ENCODE data around the gene CPN2. TPM values are rescaled to one million over a fixed set of nuclear protein-coding genes. Genes with fewer than 3 reads are reported as not detected.
A peak's percentile ranks its signal among the peaks of the same experiment; 100 is the strongest.

The CPN2 gene
- total and polyA plus RNA-seq, 2 of the 13 experiments (the other 11 are each of a cell fraction or from before 2014, with no cell fraction given): 26.7 to 27.7 TPM

GRCh38 chr3:194351080-194351672 lies at the start of gene CPN2 (continued):
- TF ChIP-seq ZNF777 (CRISPR knock-in tag; IDR thresholded peaks at IDR 0.05): no peak
- TF ChIP-seq ZMAT3 (CRISPR knock-in tag; conservative IDR thresholded peaks at IDR 0.05): no peak
- no peak for TF ChIP-seq NFIB (CRISPR knock-in tag; IDR thresholded peaks at IDR 0.05; ENCODE audit: borderline replicate concordance)
- TF ChIP-seq, protein P1, sequence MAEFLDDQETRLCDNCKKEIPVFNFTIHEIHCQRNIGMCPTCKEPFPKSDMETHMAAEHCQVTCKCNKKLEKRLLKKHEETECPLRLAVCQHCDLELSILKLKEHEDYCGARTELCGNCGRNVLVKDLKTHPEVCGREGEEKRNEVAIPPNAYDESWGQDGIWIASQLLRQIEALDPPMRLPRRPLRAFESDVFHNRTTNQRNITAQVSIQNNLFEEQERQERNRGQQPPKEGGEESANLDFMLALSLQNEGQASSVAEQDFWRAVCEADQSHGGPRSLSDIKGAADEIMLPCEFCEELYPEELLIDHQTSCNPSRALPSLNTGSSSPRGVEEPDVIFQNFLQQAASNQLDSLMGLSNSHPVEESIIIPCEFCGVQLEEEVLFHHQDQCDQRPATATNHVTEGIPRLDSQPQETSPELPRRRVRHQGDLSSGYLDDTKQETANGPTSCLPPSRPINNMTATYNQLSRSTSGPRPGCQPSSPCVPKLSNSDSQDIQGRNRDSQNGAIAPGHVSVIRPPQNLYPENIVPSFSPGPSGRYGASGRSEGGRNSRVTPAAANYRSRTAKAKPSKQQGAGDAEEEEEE (CRISPR knock-in tag; IDR thresholded peaks at IDR 0.05; ENCODE audit: borderline replicate concordance): no peak
- TF ChIP-seq, protein P2, sequence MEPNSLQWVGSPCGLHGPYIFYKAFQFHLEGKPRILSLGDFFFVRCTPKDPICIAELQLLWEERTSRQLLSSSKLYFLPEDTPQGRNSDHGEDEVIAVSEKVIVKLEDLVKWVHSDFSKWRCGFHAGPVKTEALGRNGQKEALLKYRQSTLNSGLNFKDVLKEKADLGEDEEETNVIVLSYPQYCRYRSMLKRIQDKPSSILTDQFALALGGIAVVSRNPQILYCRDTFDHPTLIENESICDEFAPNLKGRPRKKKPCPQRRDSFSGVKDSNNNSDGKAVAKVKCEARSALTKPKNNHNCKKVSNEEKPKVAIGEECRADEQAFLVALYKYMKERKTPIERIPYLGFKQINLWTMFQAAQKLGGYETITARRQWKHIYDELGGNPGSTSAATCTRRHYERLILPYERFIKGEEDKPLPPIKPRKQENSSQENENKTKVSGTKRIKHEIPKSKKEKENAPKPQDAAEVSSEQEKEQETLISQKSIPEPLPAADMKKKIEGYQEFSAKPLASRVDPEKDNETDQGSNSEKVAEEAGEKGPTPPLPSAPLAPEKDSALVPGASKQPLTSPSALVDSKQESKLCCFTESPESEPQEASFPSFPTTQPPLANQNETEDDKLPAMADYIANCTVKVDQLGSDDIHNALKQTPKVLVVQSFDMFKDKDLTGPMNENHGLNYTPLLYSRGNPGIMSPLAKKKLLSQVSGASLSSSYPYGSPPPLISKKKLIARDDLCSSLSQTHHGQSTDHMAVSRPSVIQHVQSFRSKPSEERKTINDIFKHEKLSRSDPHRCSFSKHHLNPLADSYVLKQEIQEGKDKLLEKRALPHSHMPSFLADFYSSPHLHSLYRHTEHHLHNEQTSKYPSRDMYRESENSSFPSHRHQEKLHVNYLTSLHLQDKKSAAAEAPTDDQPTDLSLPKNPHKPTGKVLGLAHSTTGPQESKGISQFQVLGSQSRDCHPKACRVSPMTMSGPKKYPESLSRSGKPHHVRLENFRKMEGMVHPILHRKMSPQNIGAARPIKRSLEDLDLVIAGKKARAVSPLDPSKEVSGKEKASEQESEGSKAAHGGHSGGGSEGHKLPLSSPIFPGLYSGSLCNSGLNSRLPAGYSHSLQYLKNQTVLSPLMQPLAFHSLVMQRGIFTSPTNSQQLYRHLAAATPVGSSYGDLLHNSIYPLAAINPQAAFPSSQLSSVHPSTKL (CRISPR knock-in tag; IDR thresholded peaks at IDR 0.05): peak; percentile 73
- TF ChIP-seq PAXIP1 (CRISPR knock-in tag; conservative IDR thresholded peaks at IDR 0.05): peak; percentile 77
- no peak for TF ChIP-seq KMT2B (CRISPR knock-in tag; IDR thresholded peaks at IDR 0.05)
- 0 out of 2 replicates have a peak, but pooled peaks have one; percentile 57 for TF ChIP-seq NFKBIZ (CRISPR knock-in tag; IDR thresholded peaks at IDR 0.05)
- TF ChIP-seq, protein P3, sequence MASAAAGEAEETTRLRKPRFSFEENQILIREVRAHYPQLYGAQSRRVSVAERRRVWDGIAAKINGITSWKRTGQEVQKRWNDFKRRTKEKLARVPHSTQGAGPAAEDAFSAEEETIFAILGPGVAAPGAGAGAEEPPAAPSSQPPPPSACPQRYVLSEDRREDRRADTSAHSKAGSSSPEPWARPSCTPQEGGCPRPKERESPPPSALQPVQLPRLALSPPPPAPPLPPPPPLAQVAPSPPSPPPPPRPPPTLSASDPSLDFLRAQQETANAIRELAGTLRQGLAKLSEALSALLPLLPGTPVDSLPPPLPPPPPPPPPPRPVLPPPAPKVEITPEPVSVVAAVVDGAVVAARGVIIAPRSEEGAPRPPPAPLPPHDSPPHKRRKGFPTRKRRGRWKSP (CRISPR knock-in tag; IDR thresholded peaks at IDR 0.05): no peak
- TF ChIP-seq TSC22D2 (CRISPR knock-in tag; IDR thresholded peaks at IDR 0.05; ENCODE audit: borderline replicate concordance): no peak; the same call in 1 of the 2 replicates
- no peak for TF ChIP-seq ZBTB1 (CRISPR knock-in tag; IDR thresholded peaks at IDR 0.05; ENCODE audit: borderline replicate concordance)
- TF ChIP-seq RBFOX2 (IDR thresholded peaks at IDR 0.05; ENCODE audit: low read depth, low read length): peak; percentile 79
- TF ChIP-seq, protein P4, sequence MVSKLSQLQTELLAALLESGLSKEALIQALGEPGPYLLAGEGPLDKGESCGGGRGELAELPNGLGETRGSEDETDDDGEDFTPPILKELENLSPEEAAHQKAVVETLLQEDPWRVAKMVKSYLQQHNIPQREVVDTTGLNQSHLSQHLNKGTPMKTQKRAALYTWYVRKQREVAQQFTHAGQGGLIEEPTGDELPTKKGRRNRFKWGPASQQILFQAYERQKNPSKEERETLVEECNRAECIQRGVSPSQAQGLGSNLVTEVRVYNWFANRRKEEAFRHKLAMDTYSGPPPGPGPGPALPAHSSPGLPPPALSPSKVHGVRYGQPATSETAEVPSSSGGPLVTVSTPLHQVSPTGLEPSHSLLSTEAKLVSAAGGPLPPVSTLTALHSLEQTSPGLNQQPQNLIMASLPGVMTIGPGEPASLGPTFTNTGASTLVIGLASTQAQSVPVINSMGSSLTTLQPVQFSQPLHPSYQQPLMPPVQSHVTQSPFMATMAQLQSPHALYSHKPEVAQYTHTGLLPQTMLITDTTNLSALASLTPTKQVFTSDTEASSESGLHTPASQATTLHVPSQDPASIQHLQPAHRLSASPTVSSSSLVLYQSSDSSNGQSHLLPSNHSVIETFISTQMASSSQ (IDR thresholded peaks at IDR 0.05; ENCODE audit: low read depth): no peak
- TF ChIP-seq, protein P4 (CRISPR knock-in tag; IDR thresholded peaks at IDR 0.05; ENCODE audit: borderline replicate concordance): peak; percentile 60; the same call in 1 of the 2 replicates
